ENCODE data around the gene CD8B2. TPM values are rescaled to one million over a fixed set of nuclear protein-coding genes. Genes with fewer than 3 reads are reported as not detected.

The CD8B2 gene
- total and polyA plus RNA-seq, 2 experiments from 2014 or later = 0.06 TPM; not detected in 1

DNA sequence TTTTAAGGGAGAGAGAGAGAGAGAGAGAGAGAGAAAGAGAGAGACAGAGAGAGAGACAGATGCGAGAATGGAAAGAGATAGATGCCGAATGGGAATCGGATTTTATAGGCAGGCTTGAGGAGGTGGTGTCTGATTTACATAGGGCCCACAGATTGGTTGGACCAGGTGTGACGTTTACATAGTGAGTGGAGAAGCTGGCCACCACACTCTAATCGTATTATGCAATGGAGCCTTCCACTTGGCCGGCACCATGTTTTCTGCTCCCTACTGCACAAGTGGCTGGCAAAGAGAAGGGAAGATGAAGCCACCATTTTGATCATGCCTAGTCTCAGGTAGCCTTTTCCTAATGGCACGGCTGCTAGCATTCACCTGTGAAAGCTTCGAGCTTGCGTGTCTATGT, 33.9 kb downstream of the CD8B2 start (continued):
- TF ChIP-seq, protein P1, sequence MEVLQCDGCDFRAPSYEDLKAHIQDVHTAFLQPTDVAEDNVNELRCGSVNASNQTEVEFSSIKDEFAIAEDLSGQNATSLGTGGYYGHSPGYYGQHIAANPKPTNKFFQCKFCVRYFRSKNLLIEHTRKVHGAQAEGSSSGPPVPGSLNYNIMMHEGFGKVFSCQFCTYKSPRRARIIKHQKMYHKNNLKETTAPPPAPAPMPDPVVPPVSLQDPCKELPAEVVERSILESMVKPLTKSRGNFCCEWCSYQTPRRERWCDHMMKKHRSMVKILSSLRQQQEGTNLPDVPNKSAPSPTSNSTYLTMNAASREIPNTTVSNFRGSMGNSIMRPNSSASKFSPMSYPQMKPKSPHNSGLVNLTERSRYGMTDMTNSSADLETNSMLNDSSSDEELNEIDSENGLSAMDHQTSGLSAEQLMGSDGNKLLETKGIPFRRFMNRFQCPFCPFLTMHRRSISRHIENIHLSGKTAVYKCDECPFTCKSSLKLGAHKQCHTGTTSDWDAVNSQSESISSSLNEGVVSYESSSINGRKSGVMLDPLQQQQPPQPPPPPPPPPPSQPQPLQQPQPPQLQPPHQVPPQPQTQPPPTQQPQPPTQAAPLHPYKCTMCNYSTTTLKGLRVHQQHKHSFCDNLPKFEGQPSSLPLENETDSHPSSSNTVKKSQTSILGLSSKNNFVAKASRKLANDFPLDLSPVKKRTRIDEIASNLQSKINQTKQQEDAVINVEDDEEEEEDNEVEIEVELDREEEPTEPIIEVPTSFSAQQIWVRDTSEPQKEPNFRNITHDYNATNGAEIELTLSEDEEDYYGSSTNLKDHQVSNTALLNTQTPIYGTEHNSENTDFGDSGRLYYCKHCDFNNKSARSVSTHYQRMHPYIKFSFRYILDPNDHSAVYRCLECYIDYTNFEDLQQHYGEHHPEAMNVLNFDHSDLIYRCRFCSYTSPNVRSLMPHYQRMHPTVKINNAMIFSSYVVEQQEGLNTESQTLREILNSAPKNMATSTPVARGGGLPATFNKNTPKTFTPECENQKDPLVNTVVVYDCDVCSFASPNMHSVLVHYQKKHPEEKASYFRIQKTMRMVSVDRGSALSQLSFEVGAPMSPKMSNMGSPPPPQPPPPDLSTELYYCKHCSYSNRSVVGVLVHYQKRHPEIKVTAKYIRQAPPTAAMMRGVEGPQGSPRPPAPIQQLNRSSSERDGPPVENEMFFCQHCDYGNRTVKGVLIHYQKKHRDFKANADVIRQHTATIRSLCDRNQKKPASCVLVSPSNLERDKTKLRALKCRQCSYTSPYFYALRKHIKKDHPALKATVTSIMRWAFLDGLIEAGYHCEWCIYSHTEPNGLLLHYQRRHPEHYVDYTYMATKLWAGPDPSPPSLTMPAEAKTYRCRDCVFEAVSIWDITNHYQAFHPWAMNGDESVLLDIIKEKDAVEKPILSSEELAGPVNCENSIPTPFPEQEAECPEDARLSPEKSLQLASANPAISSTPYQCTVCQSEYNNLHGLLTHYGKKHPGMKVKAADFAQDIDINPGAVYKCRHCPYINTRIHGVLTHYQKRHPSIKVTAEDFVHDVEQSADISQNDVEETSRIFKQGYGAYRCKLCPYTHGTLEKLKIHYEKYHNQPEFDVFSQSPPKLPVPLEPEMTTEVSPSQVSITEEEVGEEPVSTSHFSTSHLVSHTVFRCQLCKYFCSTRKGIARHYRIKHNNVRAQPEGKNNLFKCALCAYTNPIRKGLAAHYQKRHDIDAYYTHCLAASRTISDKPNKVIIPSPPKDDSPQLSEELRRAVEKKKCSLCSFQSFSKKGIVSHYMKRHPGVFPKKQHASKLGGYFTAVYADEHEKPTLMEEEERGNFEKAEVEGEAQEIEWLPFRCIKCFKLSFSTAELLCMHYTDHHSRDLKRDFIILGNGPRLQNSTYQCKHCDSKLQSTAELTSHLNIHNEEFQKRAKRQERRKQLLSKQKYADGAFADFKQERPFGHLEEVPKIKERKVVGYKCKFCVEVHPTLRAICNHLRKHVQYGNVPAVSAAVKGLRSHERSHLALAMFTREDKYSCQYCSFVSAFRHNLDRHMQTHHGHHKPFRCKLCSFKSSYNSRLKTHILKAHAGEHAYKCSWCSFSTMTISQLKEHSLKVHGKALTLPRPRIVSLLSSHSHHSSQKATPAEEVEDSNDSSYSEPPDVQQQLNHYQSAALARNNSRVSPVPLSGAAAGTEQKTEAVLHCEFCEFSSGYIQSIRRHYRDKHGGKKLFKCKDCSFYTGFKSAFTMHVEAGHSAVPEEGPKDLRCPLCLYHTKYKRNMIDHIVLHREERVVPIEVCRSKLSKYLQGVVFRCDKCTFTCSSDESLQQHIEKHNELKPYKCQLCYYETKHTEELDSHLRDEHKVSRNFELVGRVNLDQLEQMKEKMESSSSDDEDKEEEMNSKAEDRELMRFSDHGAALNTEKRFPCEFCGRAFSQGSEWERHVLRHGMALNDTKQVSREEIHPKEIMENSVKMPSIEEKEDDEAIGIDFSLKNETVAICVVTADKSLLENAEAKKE (CRISPR knock-in tag; IDR thresholded peaks at IDR 0.05) = no peak
- TF ChIP-seq ZNF331 (CRISPR knock-in tag; IDR thresholded peaks at IDR 0.05; ENCODE audit: low read depth) (no peak), CREB1 (CRISPR knock-in tag; IDR thresholded peaks at IDR 0.05; ENCODE audit: low read depth) (no peak), JUNB (IDR thresholded peaks at IDR 0.05; ENCODE audit: unreplicated experiment) (no peak), ZNF114 (CRISPR knock-in tag; IDR thresholded peaks at IDR 0.05) (no peak)
- TF ChIP-seq, protein P2, sequence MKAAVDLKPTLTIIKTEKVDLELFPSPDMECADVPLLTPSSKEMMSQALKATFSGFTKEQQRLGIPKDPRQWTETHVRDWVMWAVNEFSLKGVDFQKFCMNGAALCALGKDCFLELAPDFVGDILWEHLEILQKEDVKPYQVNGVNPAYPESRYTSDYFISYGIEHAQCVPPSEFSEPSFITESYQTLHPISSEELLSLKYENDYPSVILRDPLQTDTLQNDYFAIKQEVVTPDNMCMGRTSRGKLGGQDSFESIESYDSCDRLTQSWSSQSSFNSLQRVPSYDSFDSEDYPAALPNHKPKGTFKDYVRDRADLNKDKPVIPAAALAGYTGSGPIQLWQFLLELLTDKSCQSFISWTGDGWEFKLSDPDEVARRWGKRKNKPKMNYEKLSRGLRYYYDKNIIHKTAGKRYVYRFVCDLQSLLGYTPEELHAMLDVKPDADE (IDR thresholded peaks at IDR 0.05) = no peak

DNA sequence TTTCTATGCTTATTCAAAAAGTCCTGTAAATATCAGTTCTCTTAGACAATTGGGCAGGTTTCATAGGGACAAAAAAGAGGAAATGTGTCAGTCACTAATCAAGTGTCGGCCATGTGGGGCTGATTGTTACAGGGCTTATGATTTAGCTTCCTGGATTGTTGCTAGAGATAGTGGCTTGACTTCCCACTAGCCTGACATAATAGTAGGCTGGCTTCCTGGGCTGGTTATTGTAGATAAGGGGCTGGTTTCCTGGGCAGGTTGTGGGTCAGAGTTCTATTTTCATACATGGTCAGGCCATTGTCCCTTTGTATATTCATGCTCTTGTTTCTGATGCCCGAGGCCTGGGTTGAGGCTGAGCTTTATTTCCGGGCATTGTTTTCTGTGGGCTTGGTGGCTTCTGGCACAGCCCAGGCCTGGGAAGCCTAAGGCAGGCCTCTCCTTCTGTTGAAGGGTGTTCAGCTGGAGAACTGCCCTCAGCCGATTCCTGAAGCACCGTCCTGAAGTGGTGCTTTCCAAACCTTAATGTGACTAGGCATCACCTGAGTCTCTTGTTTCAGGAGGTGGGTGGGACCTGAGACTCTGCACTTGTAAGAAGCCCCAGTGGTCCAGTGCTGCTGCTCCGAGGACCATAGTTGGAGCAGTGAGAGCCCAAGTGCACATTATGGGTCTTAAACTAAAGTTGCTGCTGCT, 37.0 kb downstream of the CD8B2 start:
- Mint-ChIP-seq H3K27me3 (ENCODE audit: insufficient read depth, low read depth, poor library complexity) (no peaks in the 10 kb centered on the region), H3K36me3 (ENCODE audit: low read depth) (no peaks in the 10 kb centered on the region; the same call in 2 of the 3 replicates), H3K4me3 (no peak overlapping the region), H3K9me3 (peaks cover 9% of the 10 kb centered on the region), H3K27ac (no peak overlapping the region), H3K4me1 (no peaks in the 10 kb centered on the region)
- no peak for DNase-seq (ENCODE audit: low spot score)
- no peak for TF ChIP-seq POLR2AphosphoS5 (IDR thresholded peaks at IDR 0.05; ENCODE audit: low read depth)
- no peak for TF ChIP-seq JUNB (IDR thresholded peaks at IDR 0.05; ENCODE audit: unreplicated experiment)
- TF ChIP-seq STAT1 (IDR thresholded peaks at IDR 0.05; ENCODE audit: unreplicated experiment) = no peak
- TF ChIP-seq ZNF114 (CRISPR knock-in tag; IDR thresholded peaks at IDR 0.05) = no peak
- TF ChIP-seq, protein P3, sequence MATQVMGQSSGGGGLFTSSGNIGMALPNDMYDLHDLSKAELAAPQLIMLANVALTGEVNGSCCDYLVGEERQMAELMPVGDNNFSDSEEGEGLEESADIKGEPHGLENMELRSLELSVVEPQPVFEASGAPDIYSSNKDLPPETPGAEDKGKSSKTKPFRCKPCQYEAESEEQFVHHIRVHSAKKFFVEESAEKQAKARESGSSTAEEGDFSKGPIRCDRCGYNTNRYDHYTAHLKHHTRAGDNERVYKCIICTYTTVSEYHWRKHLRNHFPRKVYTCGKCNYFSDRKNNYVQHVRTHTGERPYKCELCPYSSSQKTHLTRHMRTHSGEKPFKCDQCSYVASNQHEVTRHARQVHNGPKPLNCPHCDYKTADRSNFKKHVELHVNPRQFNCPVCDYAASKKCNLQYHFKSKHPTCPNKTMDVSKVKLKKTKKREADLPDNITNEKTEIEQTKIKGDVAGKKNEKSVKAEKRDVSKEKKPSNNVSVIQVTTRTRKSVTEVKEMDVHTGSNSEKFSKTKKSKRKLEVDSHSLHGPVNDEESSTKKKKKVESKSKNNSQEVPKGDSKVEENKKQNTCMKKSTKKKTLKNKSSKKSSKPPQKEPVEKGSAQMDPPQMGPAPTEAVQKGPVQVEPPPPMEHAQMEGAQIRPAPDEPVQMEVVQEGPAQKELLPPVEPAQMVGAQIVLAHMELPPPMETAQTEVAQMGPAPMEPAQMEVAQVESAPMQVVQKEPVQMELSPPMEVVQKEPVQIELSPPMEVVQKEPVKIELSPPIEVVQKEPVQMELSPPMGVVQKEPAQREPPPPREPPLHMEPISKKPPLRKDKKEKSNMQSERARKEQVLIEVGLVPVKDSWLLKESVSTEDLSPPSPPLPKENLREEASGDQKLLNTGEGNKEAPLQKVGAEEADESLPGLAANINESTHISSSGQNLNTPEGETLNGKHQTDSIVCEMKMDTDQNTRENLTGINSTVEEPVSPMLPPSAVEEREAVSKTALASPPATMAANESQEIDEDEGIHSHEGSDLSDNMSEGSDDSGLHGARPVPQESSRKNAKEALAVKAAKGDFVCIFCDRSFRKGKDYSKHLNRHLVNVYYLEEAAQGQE (IDR thresholded peaks at IDR 0.05; ENCODE audit: unreplicated experiment) = no peak
- TF ChIP-seq, protein P2 (IDR thresholded peaks at IDR 0.05) = no peak
- no peak for TF ChIP-seq NANOG (IDR thresholded peaks at IDR 0.05; ENCODE audit: borderline replicate concordance)
- no peak for TF ChIP-seq CREB1 (CRISPR knock-in tag; IDR thresholded peaks at IDR 0.05; ENCODE audit: low read depth)
- TF ChIP-seq EZH2 (IDR thresholded peaks at IDR 0.05; ENCODE audit: low read depth, unreplicated experiment) = no peak
- Histone ChIP-seq H3K27ac (ENCODE audit: low read depth) (no peak overlapping the region), H3K36me3 (ENCODE audit: insufficient read depth) (no peaks in the 10 kb centered on the region), H3K4me2 (no peak overlapping the region), H2AFZ (no peak overlapping the region), H3K27me3 (ENCODE audit: insufficient read depth) (no peaks in the 10 kb centered on the region), H3K9me2 (ENCODE audit: insufficient read depth) (peaks cover 4% of the 10 kb centered on the region; the same call in 1 of the 2 replicates), H3F3A (replicated peaks; ENCODE audit: low read depth) (no peaks in the 10 kb centered on the region), H4K20me1 (replicated peaks; ENCODE audit: insufficient read depth) (no peaks in the 10 kb centered on the region), H3K4me1 (ENCODE audit: insufficient read depth) (no peaks in the 10 kb centered on the region), H3K79me2 (replicated peaks; ENCODE audit: insufficient read depth) (no peaks in the 10 kb centered on the region), H3K4me3 (no peak overlapping the region)
- no peak for ATAC-seq

All from GM23338 (cell line).